Effector CD8-positive, alpha-beta T cell (primary cell): ENCODE data around the gene PRR14.
A peak's percentile ranks its signal among the peaks of the same experiment; 100 is the strongest.

Experiments used
- DNase-seq: peaks from one replicate; lab custom pipeline; 2025; lab: John Stamatoyannopoulos, UW

The PRR14 gene

GRCh38 chr16:30659507-30660423 is 9.0 kb downstream of the PRR14 start:
- DNase-seq, result peak; percentile 50

GRCh38 chr16:30660424-30661261 is 9.9 kb downstream of the PRR14 start:
- peak; percentile 64 for DNase-seq

- no peak for DNase-seq
Observed at GRCh38 chr16:30662449-30662848, 11.7 kb downstream of the PRR14 start.

GRCh38 chr16:30663038-30663437 is 12.3 kb downstream of the PRR14 start:
- no peak for DNase-seq

- DNase-seq, result no peak
Observed at GRCh38 chr16:30663820-30664219, 13.1 kb downstream of the PRR14 start.

GRCh38 chr16:30664616-30665109 is 13.9 kb downstream of the PRR14 start:
- no peak for DNase-seq

GRCh38 chr16:30665155-30665829 is 14.5 kb downstream of the PRR14 start:
- no peak for DNase-seq

- DNase-seq, result no peak
Observed at GRCh38 chr16:30665830-30666190, 15.1 kb downstream of the PRR14 start.

- DNase-seq, result no peak
Observed at GRCh38 chr16:30666681-30667080, 15.9 kb downstream of the PRR14 start.

- DNase-seq, result no peak
Observed at GRCh38 chr16:30667361-30667905, 16.7 kb downstream of the PRR14 start.

- DNase-seq, result no peak
Observed at GRCh38 chr16:30668393-30668792, 17.6 kb downstream of the PRR14 start.

GRCh38 chr16:30669026-30669902 is 18.5 kb downstream of the PRR14 start:
- no peak for DNase-seq

- DNase-seq, result no peak
Observed at GRCh38 chr16:30669903-30670824, 19.4 kb downstream of the PRR14 start.

GRCh38 chr16:30675143-30675542 is 24.4 kb downstream of the PRR14 start:
- DNase-seq, result no peak

GRCh38 chr16:30677931-30678585 is 27.3 kb downstream of the PRR14 start:
- DNase-seq, result no peak

GRCh38 chr16:30678586-30678970 is 27.8 kb downstream of the PRR14 start:
- DNase-seq, result no peak

GRCh38 chr16:30680326-30680725 is 29.6 kb downstream of the PRR14 start:
- DNase-seq, result no peak

- DNase-seq, result no peak
Observed at GRCh38 chr16:30688701-30689100, 37.9 kb downstream of the PRR14 start.

- DNase-seq, result no peak
Observed at GRCh38 chr16:30691907-30692306, 41.1 kb downstream of the PRR14 start.
